ENCODE results near the gene OR2A25. TPM values are rescaled to one million over a fixed set of nuclear protein-coding genes. Genes with fewer than 3 reads are reported as not detected.
"Not testable (repeated sequence)": the region's sequence is repeated elsewhere in the genome, so short reads cannot be mapped to it uniquely, and the experiment has no call there.

The OR2A25 gene
- polyA plus RNA-seq, 1 of the 3 experiments (the other 2 are of a cell fraction): not detected

GRCh38 chr7:144050093-144050492, 19.5 kb upstream of the OR2A25 start:
- Histone ChIP-seq H3K4me1 (ENCODE audit: control insufficient read depth in 1 of 2, insufficient read depth in 2 of 2, low read depth in 1 of 2, low read length in 1 of 2) (no peaks in the 10 kb centered on the region), H3K36me3 (replicated peaks in 1 of 2; ENCODE audit: control insufficient read depth in 1 of 2, insufficient read depth in 2 of 2, low read length in 1 of 2) (no peaks in the 10 kb centered on the region), H3F3A (replicated peaks; ENCODE audit: insufficient read depth) (no peaks in the 10 kb centered on the region), H3K4me3 (ENCODE audit: low read depth in 2 of 2, low read length in 1 of 2) (no peak overlapping the region), H3K9me3 (no peaks in the 10 kb centered on the region), H3K9me2 (no peaks in the 10 kb centered on the region), H3K27me3 (ENCODE audit: insufficient read depth) (peaks cover 8% of the 10 kb centered on the region; the same call in 1 of the 2 replicates), H4K20me1 (ENCODE audit: insufficient read depth) (no peaks in the 10 kb centered on the region), H2AFZ (ENCODE audit: low read depth) (no peak overlapping the region), H3K27ac (ENCODE audit: low read depth in 2 of 2, low read length in 1 of 2) (no peak overlapping the region), H3K79me2 (ENCODE audit: insufficient read depth) (no peaks in the 10 kb centered on the region), H3K4me2 (no peak overlapping the region), H3K9ac (no peak overlapping the region)
- DNase-seq: no peak
- WGBS (ENCODE audit: low lambda C conversion rate): 4% methylated on average over 3 of the region's 3 CpGs
- POLR2A ChIA-PET: no interaction called here
- TF ChIP-seq GATA2 (CRISPR knock-in tag; IDR thresholded peaks at IDR 0.05): no peak
- TF ChIP-seq EP300 (IDR thresholded peaks at IDR 0.05; ENCODE audit: borderline replicate concordance in 1 of 2, low read depth in 1 of 2, low read length in 1 of 2): no peak
- TF ChIP-seq RFX5 (IDR thresholded peaks at IDR 0.05; ENCODE audit: low read length): no peak
- TF ChIP-seq MEF2A (IDR thresholded peaks at IDR 0.05; ENCODE audit: borderline replicate concordance, low read depth): no peak
- TF ChIP-seq TEAD4 (IDR thresholded peaks at IDR 0.05; ENCODE audit: borderline replicate concordance, insufficient read depth): no peak
- no peak for TF ChIP-seq CTCF (IDR thresholded peaks at IDR 0.05)
- TF ChIP-seq USF2 (IDR thresholded peaks at IDR 0.05; ENCODE audit: borderline replicate concordance, low read depth, low read length): no peak
- TF ChIP-seq SMC3 (IDR thresholded peaks at IDR 0.05; ENCODE audit: low read depth, low read length): no peak
- TF ChIP-seq REST (IDR thresholded peaks at IDR 0.05; ENCODE audit: low read depth, low read length): no peak
- TF ChIP-seq USF1 (IDR thresholded peaks at IDR 0.05; ENCODE audit: borderline replicate concordance, low read depth): no peak
- no peak for TF ChIP-seq ELF1 (IDR thresholded peaks at IDR 0.05)
- CTCF ChIA-PET: no interaction called here

GRCh38 chr7:144050884-144051283, 18.7 kb upstream of the OR2A25 start:
- H3K36me3 ChIP-seq (replicated peaks in 1 of 2; ENCODE audit: control insufficient read depth in 1 of 2, insufficient read depth in 2 of 2, low read length in 1 of 2); POLR2A ChIA-PET; H2AFZ ChIP-seq (ENCODE audit: low read depth); H3K4me2 ChIP-seq; CTCF ChIA-PET; H3F3A ChIP-seq (replicated peaks; ENCODE audit: insufficient read depth); H3K9me2 ChIP-seq; H3K9ac ChIP-seq; H3K27ac ChIP-seq (ENCODE audit: low read depth in 2 of 2, low read length in 1 of 2); H3K79me2 ChIP-seq (ENCODE audit: insufficient read depth); H3K4me3 ChIP-seq (ENCODE audit: low read depth in 2 of 2, low read length in 1 of 2); H4K20me1 ChIP-seq (ENCODE audit: insufficient read depth); DNase-seq; H3K9me3 ChIP-seq; H3K4me1 ChIP-seq (ENCODE audit: control insufficient read depth in 1 of 2, insufficient read depth in 2 of 2, low read depth in 1 of 2, low read length in 1 of 2): not testable (repeated sequence)
- peaks cover 11% of the 10 kb centered on the region; the same call in 1 of the 2 replicates for H3K27me3 ChIP-seq (ENCODE audit: insufficient read depth)
- 7% methylated on average over 8 of the region's 8 CpGs for WGBS (ENCODE audit: low lambda C conversion rate)
